SK-N-SH treated with all-trans-retinoic acid at 6 μM for 48 hours (cell line): Measurements from ENCODE around the gene PDCD4.

Source experiments
- ATAC-seq: fragments of 200-7000 bp; cut with Tn5 transposase; 3 replicates; pipeline ENCODE4 v1.9.1; 2020; ENCODE audit warnings: mild to moderate bottlenecking, moderate library complexity
- ARNTL ChIP-seq: fragments of 450-650 bp; formaldehyde crosslinking; IDR thresholded peaks from 2 replicates; pipeline ENCODE4 v1.5.0; 2020; ENCODE audit warnings: low read depth, mild to moderate bottlenecking, moderate library complexity, borderline replicate concordance
- BACH2 ChIP-seq: fragments of 250-450 bp; sonication (Bioruptor Pico); IDR thresholded peaks from 2 replicates; pipeline ENCODE4 v1.9.0; 2021; ENCODE audit warnings: mild to moderate bottlenecking, borderline replicate concordance
- CREB5 ChIP-seq: fragments of 250-450 bp; sonication (Bioruptor Pico); IDR thresholded peaks from 2 replicates; pipeline ENCODE4 v1.5.1; 2020; ENCODE audit warnings: low read depth, mild to moderate bottlenecking, moderate library complexity
- CSDC2 ChIP-seq: fragments of 250-450 bp; sonication (Bioruptor Pico); IDR thresholded peaks from 2 replicates; pipeline ENCODE4 v1.5.0; 2020; ENCODE audit warnings: mild to moderate bottlenecking, moderate library complexity
- ESRRG ChIP-seq: fragments of 250-450 bp; sonication (Bioruptor Pico); IDR thresholded peaks from 2 replicates; pipeline ENCODE4 v1.6.1; 2021; ENCODE audit warnings: mild to moderate bottlenecking
- GLIS3 ChIP-seq: fragments of 250-450 bp; sonication (Bioruptor Pico); IDR thresholded peaks from 2 replicates; pipeline ENCODE4 v1.5.0; 2020; ENCODE audit warnings: mild to moderate bottlenecking, moderate library complexity
- ISL1 ChIP-seq: fragments of 250-450 bp; sonication (Bioruptor Pico); IDR thresholded peaks from 2 replicates; pipeline ENCODE4 v2.1.2; 2022; ENCODE audit warnings: mild to moderate bottlenecking, moderate library complexity
- OSR1 ChIP-seq: fragments of 250-450 bp; sonication (Bioruptor Pico); IDR thresholded peaks from 2 replicates; pipeline ENCODE4 v1.8.0; 2022; ENCODE audit warnings: moderate library complexity, mild to moderate bottlenecking, inconsistent platforms
- PATZ1 ChIP-seq: fragments of 250-450 bp; sonication (Bioruptor Pico); IDR thresholded peaks from 2 replicates; pipeline ENCODE4 v1.8.0; 2020; ENCODE audit warnings: mild to moderate bottlenecking, moderate library complexity, borderline replicate concordance
- PPARA ChIP-seq: fragments of 250-450 bp; sonication (Bioruptor Pico); IDR thresholded peaks from 2 replicates; pipeline ENCODE4 v1.5.0; 2020; ENCODE audit warnings: mild to moderate bottlenecking, borderline replicate concordance
- SNAI2 ChIP-seq: fragments of 250-450 bp; sonication (Bioruptor Pico); IDR thresholded peaks from 2 replicates; pipeline ENCODE4 v1.5.0; 2020; ENCODE audit warnings: mild to moderate bottlenecking, moderate library complexity
- TCF4 ChIP-seq: fragments of 250-450 bp; sonication (Bioruptor Pico); IDR thresholded peaks from 2 replicates; pipeline ENCODE4 v1.8.0; 2021; ENCODE audit warnings: mild to moderate bottlenecking, moderate library complexity, borderline replicate concordance
- TOX ChIP-seq: fragments of 250-450 bp; sonication (Bioruptor Pico); IDR thresholded peaks from 2 replicates; pipeline ENCODE4 v1.8.0; 2021; ENCODE audit warnings: mild to moderate bottlenecking, moderate library complexity, borderline replicate concordance
- ZC3H10 ChIP-seq: fragments of 250-450 bp; sonication (Bioruptor Pico); IDR thresholded peaks from 2 replicates; pipeline ENCODE4 v1.5.1; 2021; ENCODE audit warnings: mild to moderate bottlenecking, moderate library complexity
- ZFP3 ChIP-seq: fragments of 250-450 bp; sonication (Bioruptor Pico); IDR thresholded peaks from 2 replicates; pipeline ENCODE4 v1.5.0; 2020; ENCODE audit warnings: mild to moderate bottlenecking, moderate library complexity
- ZFP30 ChIP-seq: fragments of 450-650 bp; formaldehyde crosslinking; IDR thresholded peaks from 2 replicates; pipeline ENCODE4 v1.5.0; 2022; ENCODE audit warnings: mild to moderate bottlenecking, moderate library complexity
- ZNF565 ChIP-seq: fragments of 450-650 bp; formaldehyde crosslinking; conservative IDR thresholded peaks from 2 replicates; pipeline ENCODE4 v1.5.0; 2020; ENCODE audit warnings: low read depth, mild to moderate bottlenecking, moderate library complexity
- ZNF70 ChIP-seq: fragments of 450-650 bp; formaldehyde crosslinking; IDR thresholded peaks from 2 replicates; pipeline ENCODE4 v1.5.0; 2020; ENCODE audit warnings: mild to moderate bottlenecking, moderate library complexity
- ZNF8 ChIP-seq: fragments of 450-650 bp; formaldehyde crosslinking; IDR thresholded peaks from 2 replicates; pipeline ENCODE4 v1.5.0; 2020; ENCODE audit warnings: mild to moderate bottlenecking, moderate library complexity
- TF ChIP-seq, protein P1 (sequence below): fragments of 250-450 bp; sonication (Bioruptor Pico); IDR thresholded peaks from 2 replicates; pipeline ENCODE4 v1.8.0; 2021; ENCODE audit warnings: low read depth, mild to moderate bottlenecking, moderate library complexity, borderline replicate concordance
- TF ChIP-seq, protein P2 (sequence below): fragments of 250-450 bp; sonication (Bioruptor Pico); IDR thresholded peaks from 2 replicates; pipeline ENCODE4 v1.5.0; 2020; ENCODE audit warnings: mild to moderate bottlenecking, moderate library complexity

The PDCD4 gene

DNA sequence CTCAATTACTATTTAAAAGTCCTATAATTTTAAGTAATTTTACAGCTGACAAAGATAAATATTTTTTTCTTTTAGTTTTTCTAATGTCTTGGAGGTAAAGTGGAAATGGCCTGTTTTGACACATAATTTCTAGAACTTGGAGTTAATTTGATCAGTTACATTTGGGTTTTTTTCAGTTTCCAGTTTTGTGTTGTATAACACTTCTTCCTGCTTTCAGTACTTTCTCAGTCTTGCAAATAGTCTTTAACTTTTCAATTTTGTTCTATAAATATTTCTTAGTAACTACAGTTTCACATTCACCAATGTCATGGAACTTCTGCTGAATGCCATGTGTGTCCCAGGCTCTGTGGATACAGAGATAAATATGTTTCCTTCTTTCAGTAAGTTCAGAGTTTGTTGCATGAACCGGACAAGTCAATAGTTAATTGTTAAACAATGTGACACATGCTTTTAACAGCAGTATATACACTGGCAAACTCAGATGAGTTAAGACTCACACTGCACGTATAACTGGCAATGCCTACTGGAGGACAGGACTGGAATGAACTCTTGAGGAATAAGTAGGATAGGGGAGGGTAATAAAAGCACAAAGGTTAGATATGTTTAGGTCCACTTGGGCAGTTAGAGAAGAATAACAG lies 52.2 kb downstream of the PDCD4 start (continued):
- TF ChIP-seq PATZ1 (CRISPR knock-in tag) = no peak
- TF ChIP-seq PPARA (CRISPR knock-in tag) = no peak

GRCh38 chr10:110927461-110927860 lies 55.7 kb downstream of the PDCD4 start:
- no peak for ATAC-seq
- no peak for TF ChIP-seq ZFP3 (CRISPR knock-in tag)
- TF ChIP-seq ZC3H10 (CRISPR knock-in tag) = no peak
- no peak for TF ChIP-seq CREB5
- no peak for TF ChIP-seq ZNF8 (CRISPR knock-in tag)
- no peak for TF ChIP-seq ARNTL
- no peak for TF ChIP-seq BACH2 (CRISPR knock-in tag)
- no peak for TF ChIP-seq ZFP30 (CRISPR knock-in tag)
- no peak for TF ChIP-seq ESRRG (CRISPR knock-in tag)
- no peak for TF ChIP-seq CSDC2 (CRISPR knock-in tag)
- TF ChIP-seq SNAI2 (CRISPR knock-in tag) = no peak
- no peak for TF ChIP-seq ISL1
- no peak for TF ChIP-seq TOX (CRISPR knock-in tag)
- TF ChIP-seq TCF4 (CRISPR knock-in tag) = no peak
- TF ChIP-seq GLIS3 (CRISPR knock-in tag) = no peak

- no peak for ATAC-seq
- TF ChIP-seq ZNF70 (no peak), ZNF8 (CRISPR knock-in tag) (no peak), ZFP3 (CRISPR knock-in tag) (no peak), SNAI2 (CRISPR knock-in tag) (no peak)
These were observed 60.1 kb downstream of the PDCD4 start for GRCh38 chr10:110931769-110932381.

GRCh38 chr10:110932505-110933180 lies 60.9 kb downstream of the PDCD4 start:
- no peak for TF ChIP-seq CSDC2 (CRISPR knock-in tag)
- TF ChIP-seq, protein P1, sequence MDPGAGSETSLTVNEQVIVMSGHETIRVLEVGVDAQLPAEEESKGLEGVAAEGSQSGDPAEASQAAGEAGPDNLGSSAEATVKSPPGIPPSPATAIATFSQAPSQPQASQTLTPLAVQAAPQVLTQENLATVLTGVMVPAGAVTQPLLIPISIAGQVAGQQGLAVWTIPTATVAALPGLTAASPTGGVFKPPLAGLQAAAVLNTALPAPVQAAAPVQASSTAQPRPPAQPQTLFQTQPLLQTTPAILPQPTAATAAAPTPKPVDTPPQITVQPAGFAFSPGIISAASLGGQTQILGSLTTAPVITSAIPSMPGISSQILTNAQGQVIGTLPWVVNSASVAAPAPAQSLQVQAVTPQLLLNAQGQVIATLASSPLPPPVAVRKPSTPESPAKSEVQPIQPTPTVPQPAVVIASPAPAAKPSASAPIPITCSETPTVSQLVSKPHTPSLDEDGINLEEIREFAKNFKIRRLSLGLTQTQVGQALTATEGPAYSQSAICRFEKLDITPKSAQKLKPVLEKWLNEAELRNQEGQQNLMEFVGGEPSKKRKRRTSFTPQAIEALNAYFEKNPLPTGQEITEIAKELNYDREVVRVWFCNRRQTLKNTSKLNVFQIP (CRISPR knock-in tag) = no peak
- TF ChIP-seq SNAI2 (CRISPR knock-in tag) = no peak
- TF ChIP-seq OSR1 (CRISPR knock-in tag) = no peak
- no peak for TF ChIP-seq ZNF565
- TF ChIP-seq CREB5 = no peak
- TF ChIP-seq ZC3H10 (CRISPR knock-in tag) = no peak
- TF ChIP-seq, protein P2, sequence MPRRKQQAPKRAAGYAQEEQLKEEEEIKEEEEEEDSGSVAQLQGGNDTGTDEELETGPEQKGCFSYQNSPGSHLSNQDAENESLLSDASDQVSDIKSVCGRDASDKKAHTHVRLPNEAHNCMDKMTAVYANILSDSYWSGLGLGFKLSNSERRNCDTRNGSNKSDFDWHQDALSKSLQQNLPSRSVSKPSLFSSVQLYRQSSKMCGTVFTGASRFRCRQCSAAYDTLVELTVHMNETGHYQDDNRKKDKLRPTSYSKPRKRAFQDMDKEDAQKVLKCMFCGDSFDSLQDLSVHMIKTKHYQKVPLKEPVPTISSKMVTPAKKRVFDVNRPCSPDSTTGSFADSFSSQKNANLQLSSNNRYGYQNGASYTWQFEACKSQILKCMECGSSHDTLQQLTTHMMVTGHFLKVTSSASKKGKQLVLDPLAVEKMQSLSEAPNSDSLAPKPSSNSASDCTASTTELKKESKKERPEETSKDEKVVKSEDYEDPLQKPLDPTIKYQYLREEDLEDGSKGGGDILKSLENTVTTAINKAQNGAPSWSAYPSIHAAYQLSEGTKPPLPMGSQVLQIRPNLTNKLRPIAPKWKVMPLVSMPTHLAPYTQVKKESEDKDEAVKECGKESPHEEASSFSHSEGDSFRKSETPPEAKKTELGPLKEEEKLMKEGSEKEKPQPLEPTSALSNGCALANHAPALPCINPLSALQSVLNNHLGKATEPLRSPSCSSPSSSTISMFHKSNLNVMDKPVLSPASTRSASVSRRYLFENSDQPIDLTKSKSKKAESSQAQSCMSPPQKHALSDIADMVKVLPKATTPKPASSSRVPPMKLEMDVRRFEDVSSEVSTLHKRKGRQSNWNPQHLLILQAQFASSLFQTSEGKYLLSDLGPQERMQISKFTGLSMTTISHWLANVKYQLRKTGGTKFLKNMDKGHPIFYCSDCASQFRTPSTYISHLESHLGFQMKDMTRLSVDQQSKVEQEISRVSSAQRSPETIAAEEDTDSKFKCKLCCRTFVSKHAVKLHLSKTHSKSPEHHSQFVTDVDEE = no peak
- TF ChIP-seq PPARA (CRISPR knock-in tag) = no peak
- no peak for TF ChIP-seq ARNTL
- no peak for TF ChIP-seq PATZ1 (CRISPR knock-in tag)
- no peak for TF ChIP-seq ISL1
- no peak for TF ChIP-seq TCF4 (CRISPR knock-in tag)
- no peak for TF ChIP-seq ZNF70
- no peak for TF ChIP-seq TOX (CRISPR knock-in tag)
- TF ChIP-seq ZFP30 (CRISPR knock-in tag) = no peak
- ATAC-seq = no peak
